Calu3 (cell line): ENCODE data around the gene DIPK1A. TPM values are rescaled to one million over a fixed set of nuclear protein-coding genes. Genes with fewer than 3 reads are reported as not detected.

Experiments used
- BruUV-seq: library from RNA; stranded (reverse); fragments of 400-500 nt; replicated peaks from 2 replicates; lab custom pipeline; 2021; lab: Mats Ljungman, UMichigan
- CTCF ChIA-PET: fragments of 300-600 bp; sonication (Branson Sonifier 250); formaldehyde crosslinking; loops from one replicate; lab custom pipeline; 2022; ENCODE audit warnings: antibody characterized with exemption; lab: Charles Lee
- DNase-seq: peaks from one replicate; pipeline ENCODE4 v3.0.0; 2022
- H3K27ac Mint-ChIP-seq: one replicate; pipeline ENCODE4 v1.8.0; 2022; ENCODE audit warnings: mixed read lengths; ENCODE audit not compliant: unreplicated experiment
- H3K27me3 Mint-ChIP-seq: one replicate; pipeline ENCODE4 v1.8.0; 2022; ENCODE audit warnings: mixed read lengths; ENCODE audit not compliant: unreplicated experiment
- H3K36me3 Mint-ChIP-seq: one replicate; pipeline ENCODE4 v1.8.0; 2022; ENCODE audit warnings: mild to moderate bottlenecking, moderate library complexity, mixed read lengths; ENCODE audit not compliant: insufficient read depth, unreplicated experiment
- H3K4me1 Mint-ChIP-seq: one replicate; pipeline ENCODE4 v1.8.0; 2022; ENCODE audit warnings: mild to moderate bottlenecking, low read depth, mixed read lengths; ENCODE audit not compliant: unreplicated experiment
- H3K4me3 Mint-ChIP-seq: one replicate; pipeline ENCODE4 v1.8.0; 2022; ENCODE audit warnings: mild to moderate bottlenecking, low read depth, moderate library complexity, mixed read lengths; ENCODE audit not compliant: unreplicated experiment
- H3K9me3 Mint-ChIP-seq: one replicate; pipeline ENCODE4 v1.8.0; 2022; ENCODE audit warnings: low read depth, mixed read lengths; ENCODE audit not compliant: unreplicated experiment
- CTCF ChIP-seq: fragments of 200-600 bp; IDR thresholded peaks from one replicate; pipeline ENCODE4 v1.8.0; 2022; ENCODE audit warnings: antibody characterized with exemption; ENCODE audit not compliant: unreplicated experiment
- intact Hi-C: fragments of 100-400 bp; cut with micrococcal nuclease; formaldehyde crosslinking; loops from one replicate; pipeline ENCODE4 v1.10.0; 2022; ENCODE audit not compliant: unreplicated experiment
- total RNA-seq: library from RNA; stranded (reverse); gene quantifications from 2 replicates; pipeline ENCODE4 v1.2.3, GENCODE V29; 2022

Gene DIPK1A
- total RNA-seq, 1 experiment from 2014 or later, result 4.9 TPM

GRCh38 chr1:92833840-92834239, 127.4 kb downstream of the DIPK1A start:
- Mint-ChIP-seq H3K27me3 (no peaks in the 10 kb centered on the region), H3K27ac (peak overlapping the region; percentile 100), H3K4me1 (peaks cover 46% of the 10 kb centered on the region), H3K4me3 (peak overlapping the region; percentile 97), H3K9me3 (no peaks in the 10 kb centered on the region), H3K36me3 (peaks cover 78% of the 10 kb centered on the region)
- DNase-seq, result no peak
- CTCF ChIA-PET, result no interaction called here
- intact Hi-C loops, result loop anchor here (5.0 kb wide), 2 partner anchors 47 to 87 kb away; partner anchors contain the start of gene EVI5
- BruUV-seq, result no TSS peak
- no peak for TF ChIP-seq CTCF

- intact Hi-C loops, result loop anchor here (5.0 kb wide), 2 partner anchors 45 to 85 kb away; partner anchors contain the start of gene EVI5
- Mint-ChIP-seq H3K9me3 (no peaks in the 10 kb centered on the region), H3K36me3 (peaks cover 66% of the 10 kb centered on the region), H3K27me3 (no peaks in the 10 kb centered on the region), H3K4me3 (peak overlapping the region; percentile 97), H3K27ac (peak overlapping the region; percentile 100), H3K4me1 (peaks cover 34% of the 10 kb centered on the region)
- TF ChIP-seq CTCF, result no peak
- CTCF ChIA-PET, result interaction anchor here (1.0 to 2.2 kb wide), 6 partner anchors 10 to 128 kb away, joined by 3 to 22 read pairs (median 4); partner anchors contain the start of gene EVI5
- DNase-seq, result no peak
- BruUV-seq, result no TSS peak
Measured at GRCh38 chr1:92832537-92833114, 128.6 kb downstream of the DIPK1A start.

- no TSS peak for BruUV-seq
- peak; percentile 87 for TF ChIP-seq CTCF
- Mint-ChIP-seq H3K4me3 (peak within 1 kb of the TSS; percentile 97), H3K4me1 (peaks cover 28% of the 10 kb centered on the region), H3K27ac (peak within 1 kb of the TSS; percentile 100), H3K27me3 (no peaks in the 10 kb centered on the region), H3K36me3 (peaks cover 59% of the 10 kb centered on the region), H3K9me3 (no peaks in the 10 kb centered on the region)
- DNase-seq, result peak; percentile 98
- intact Hi-C loops, result loop anchor here (5.0 kb wide), 2 partner anchors 45 to 85 kb away; partner anchors contain the start of gene EVI5
- CTCF ChIA-PET, result interaction anchor here (0.6 to 2.2 kb wide), 10 partner anchors 9 to 620 kb away, joined by 3 to 22 read pairs (median 4); partner anchors contain the start of gene EVI5
Measured at GRCh38 chr1:92831762-92832536, 129.3 kb downstream of the DIPK1A start, which contains the start of gene RPL5. Gene RPL5 (plus strand): TSS chr1:92832040. CDS start chr1:92832115, 75 bp downstream.

- H3K4me3 Mint-ChIP-seq, result peak overlapping the region; percentile 97
- CTCF ChIA-PET, result interaction anchor here (0.6 to 2.2 kb wide), 7 partner anchors 13 to 185 kb away, joined by 3 to 22 read pairs (median 4); partner anchors contain the start of gene EVI5
- no peaks in the 10 kb centered on the region for H3K9me3 Mint-ChIP-seq
- DNase-seq, result no peak
- peaks cover 28% of the 10 kb centered on the region for H3K4me1 Mint-ChIP-seq
- intact Hi-C loops, result loop anchor here (5.0 kb wide), 2 partner anchors 44 to 84 kb away; partner anchors contain the start of gene EVI5
- H3K27ac Mint-ChIP-seq, result peak overlapping the region; percentile 100
- peaks cover 53% of the 10 kb centered on the region for H3K36me3 Mint-ChIP-seq
- TSS peak; percentile 69 for BruUV-seq
- TF ChIP-seq CTCF, result no peak
- H3K27me3 Mint-ChIP-seq, result no peaks in the 10 kb centered on the region
Measured at GRCh38 chr1:92831368-92831761, 129.9 kb downstream of the DIPK1A start.
